Middle frontal gyrus (tissue), 1 donor: Measurements from ENCODE around the gene KRTAP13-1.

Experiments used
- DNase-seq: peaks from one replicate; pipeline ENCODE4 v3.0.0-alpha.2; 2015; ENCODE audit warnings: low spot score; ENCODE audit errors: extremely low spot score

Gene KRTAP13-1, protein sequence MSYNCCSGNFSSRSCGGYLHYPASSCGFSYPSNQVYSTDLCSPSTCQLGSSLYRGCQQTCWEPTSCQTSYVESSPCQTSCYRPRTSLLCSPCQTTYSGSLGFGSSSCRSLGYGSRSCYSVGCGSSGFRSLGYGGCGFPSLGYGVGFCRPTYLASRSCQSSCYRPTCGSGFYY

GRCh38 chr21:30395731-30396130, at the start of gene KRTAP13-1:
Gene KRTAP13-1, plus strand, starts transcription at chr21:30396031. Its CDS starts 56 bp downstream, at chr21:30396087.
- no peak for DNase-seq

GRCh38 chr21:30348506-30348905, 47.3 kb upstream of the KRTAP13-1 start, which contains the start of gene KRTAP23-1:
Gene KRTAP23-1, minus strand, starts transcription at chr21:30348606. Its CDS starts 0 bp downstream, at chr21:30348606.
- DNase-seq = no peak

GRCh38 chr21:30349572-30349971, 46.3 kb upstream of the KRTAP13-1 start:
- DNase-seq = no peak

DNA sequence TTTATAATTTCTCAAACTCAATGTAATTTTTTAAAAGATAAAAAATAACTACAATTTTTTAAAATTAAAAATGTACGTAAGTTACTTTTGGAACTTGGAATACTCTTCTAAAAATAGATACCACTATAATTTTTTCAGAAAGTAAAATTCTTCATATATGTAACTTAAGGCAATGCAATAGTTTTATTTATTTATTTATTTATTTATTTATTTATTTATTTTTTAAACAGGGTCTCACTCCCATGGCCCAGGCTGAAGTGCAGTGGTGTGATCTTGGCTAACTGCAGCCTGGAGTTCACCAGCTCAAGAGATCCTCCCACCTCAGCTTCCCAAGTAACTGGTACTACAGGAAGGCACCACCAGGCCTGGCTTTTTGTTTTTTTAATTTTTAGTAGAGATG, 44.3 kb upstream of the KRTAP13-1 start:
- DNase-seq = no peak

GRCh38 chr21:30354308-30355005, 41.4 kb upstream of the KRTAP13-1 start:
- no peak for DNase-seq

- DNase-seq = no peak
Measured at GRCh38 chr21:30355906-30356305, 39.9 kb upstream of the KRTAP13-1 start.

DNA sequence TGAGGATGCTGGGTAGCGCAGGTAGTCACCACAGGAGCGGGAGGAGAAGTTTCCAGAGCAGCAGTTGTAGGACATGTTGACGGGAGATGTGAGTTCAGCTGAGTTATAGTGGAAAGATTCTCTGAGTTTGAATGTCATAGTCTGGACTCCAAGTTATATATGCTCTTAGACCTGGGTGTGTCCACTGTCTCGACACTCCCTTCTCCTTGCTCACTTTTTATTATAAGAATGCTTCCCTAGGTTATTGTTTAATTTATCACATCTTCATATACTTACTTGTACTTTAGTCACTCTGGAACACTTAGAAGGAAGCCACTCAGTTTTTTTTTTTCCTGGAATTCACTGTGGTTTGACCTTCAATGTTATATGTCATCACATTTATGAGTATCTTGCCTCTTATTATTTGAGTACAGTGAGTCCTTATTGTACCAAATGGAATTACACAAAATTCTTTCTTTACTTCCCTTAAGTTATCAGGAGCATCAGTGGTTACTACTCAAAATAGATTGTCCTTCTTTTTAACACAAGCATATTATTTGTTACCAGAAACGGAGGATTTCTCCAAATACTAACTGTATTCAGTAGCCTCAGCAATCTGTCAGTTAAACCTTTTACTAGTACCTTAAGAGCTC, 23.6 kb upstream of the KRTAP13-1 start, which contains the start of gene KRTAP13-2:
Gene KRTAP13-2, minus strand, starts transcription at position 133 of the 632 bp plus-strand sequence. Its CDS starts 58 bp downstream, at position 75.
- DNase-seq = no peak

DNA sequence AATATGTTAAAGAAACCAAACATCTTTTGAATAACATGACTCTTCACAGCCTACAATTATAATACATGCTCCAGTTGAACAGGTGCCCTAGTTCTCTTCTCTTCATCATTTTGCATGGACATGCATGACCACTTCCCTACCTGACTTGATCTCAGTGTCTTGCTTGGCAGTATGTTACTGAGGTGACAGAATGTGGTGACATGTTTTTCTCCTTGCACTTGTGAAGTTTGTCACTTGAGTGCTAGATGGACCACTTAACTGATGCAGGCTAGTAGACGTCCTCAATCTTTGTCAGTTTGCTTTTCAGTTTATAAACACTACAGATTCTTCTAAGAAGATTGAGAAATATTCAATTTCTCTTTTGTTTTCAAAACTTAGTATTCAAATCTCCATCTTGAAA, 13.6 kb upstream of the KRTAP13-1 start:
- DNase-seq = no peak

DNA sequence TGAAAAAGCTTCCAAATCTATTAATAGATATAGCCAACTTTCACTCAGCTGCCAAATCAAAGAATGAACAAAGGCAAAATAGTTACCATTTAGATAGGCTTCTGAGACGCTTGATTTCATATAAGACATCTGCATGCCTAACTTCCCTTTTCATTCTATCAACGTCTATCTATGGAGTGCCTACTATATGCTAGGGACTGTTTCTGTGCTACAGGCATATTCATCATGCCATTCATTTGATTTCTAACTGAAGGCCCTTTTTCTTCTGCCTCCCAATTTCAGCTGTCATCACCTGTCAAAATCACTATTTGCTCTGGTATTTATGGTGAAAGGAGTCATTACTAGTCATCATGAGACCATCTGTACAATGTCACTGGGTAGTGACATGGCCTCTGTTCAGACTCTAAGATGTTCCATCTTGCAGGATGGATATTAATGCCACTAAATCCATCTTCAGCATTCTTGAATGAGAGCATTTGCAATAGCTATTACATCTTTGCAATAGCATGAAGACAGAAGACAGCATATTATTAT, 4.3 kb upstream of the KRTAP13-1 start:
- no peak for DNase-seq

DNA sequence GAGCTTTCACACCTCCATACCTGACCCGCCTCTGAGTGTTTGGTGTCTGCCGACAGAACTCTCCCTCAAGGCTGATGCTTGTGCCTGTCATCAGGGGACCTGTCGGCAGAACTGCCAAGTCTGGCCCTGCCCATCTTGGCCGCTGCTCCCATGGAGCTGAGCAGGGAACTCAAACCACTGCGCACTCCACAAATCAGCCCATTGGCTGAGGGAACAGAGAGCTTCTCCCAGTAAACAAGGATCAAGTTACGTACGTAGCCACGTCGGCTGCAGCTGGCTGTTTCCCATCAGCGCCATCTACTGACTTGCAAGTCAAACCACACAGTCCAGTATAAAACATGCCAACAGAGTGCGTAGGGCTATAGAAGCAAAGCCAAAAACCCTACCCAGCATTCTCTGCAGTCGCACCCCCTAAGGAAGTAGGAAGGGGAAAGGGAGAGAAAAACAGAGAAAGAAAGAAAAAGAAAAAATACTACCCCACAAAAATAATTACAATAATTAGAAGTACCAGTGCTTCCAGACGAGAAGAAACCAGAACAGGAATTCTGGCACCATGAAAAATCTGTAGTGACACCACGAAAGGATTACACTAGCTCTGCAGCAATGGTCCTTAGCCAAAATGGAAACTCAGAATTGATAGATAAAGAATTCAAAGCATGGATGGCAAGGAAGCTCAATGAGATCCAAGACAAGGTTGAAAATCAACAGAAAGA, 13.1 kb downstream of the KRTAP13-1 start:
- DNase-seq = no peak

DNA sequence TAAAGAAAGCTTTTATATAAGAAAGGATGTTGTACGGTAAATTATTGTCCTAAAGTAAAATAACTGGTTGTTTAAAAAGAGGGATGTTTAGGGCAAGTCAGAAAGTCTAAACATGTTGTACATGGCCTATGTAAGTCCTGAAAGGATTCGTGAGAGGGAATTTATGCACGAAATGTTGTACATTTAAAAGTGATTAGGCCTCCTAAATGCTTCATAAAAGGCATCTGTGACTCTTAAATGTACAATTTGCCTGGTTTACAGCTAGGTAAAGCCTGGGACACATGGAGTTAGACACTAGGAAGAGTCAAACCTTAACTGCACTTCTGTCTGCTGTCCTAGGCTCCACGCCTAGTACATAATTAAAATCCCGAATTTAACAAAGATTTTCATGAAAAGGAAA, 20.2 kb downstream of the KRTAP13-1 start:
- no peak for DNase-seq

GRCh38 chr21:30425826-30426225, 30.0 kb downstream of the KRTAP13-1 start, which contains the start of gene KRTAP13-3:
Gene KRTAP13-3, minus strand, starts transcription at chr21:30425926. Its CDS starts 14 bp downstream, at chr21:30425912.
- no peak for DNase-seq

- DNase-seq = no peak
Measured at GRCh38 chr21:30426731-30427130, 30.9 kb downstream of the KRTAP13-1 start.

DNA sequence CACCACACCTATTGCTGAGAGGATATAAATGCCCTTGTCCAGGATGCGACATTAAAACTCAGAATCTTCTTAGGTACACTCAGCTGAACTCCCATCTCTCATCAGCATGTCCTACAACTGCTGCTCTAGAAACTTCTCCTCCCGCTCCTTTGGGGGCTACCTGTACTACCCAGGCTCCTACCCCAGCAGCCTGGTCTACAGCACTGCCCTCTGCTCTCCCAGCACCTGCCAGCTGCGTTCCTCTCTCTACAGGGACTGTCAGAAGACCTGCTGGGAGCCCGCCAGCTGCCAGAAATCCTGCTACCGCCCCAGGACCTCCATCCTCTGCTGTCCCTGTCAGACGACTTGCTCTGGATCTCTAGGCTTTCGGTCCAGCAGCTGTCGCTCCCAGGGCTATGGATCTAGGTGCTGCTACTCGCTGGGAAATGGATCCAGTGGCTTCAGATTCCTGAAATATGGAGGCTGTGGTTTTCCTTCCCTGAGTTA, 34.4 kb downstream of the KRTAP13-1 start, which contains the start of gene KRTAP13-4:
Gene KRTAP13-4, plus strand, starts transcription at position 51 of the 486 bp plus-strand sequence. Its CDS starts 56 bp downstream, at position 107.
- DNase-seq = no peak

- no peak for DNase-seq
Measured at GRCh38 chr21:30434033-30434631, 38.3 kb downstream of the KRTAP13-1 start.

GRCh38 chr21:30437010-30437565, 41.3 kb downstream of the KRTAP13-1 start:
- DNase-seq = no peak

DNA sequence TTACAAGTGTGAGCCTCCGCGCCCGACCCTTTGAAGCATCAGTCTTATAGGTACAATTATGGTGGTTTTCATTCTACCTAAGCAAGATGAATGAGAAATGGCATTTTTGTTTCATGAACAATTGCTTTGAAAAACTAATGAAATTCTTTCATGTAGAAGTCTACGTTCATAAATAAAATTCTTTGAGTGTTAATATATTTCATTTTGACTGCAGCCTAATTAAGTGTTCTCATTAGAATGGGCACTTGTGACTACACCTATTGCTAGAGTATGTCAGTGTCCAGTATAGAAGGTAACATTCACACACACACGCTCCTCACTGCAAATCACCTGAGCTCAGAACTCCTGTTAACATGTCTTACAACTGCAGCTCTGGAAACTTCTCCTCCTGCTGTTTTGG, 44.1 kb downstream of the KRTAP13-1 start, which contains the start of gene KRTAP15-1:
Gene KRTAP15-1, plus strand, starts transcription at position 301 of the 400 bp plus-strand sequence. Its CDS starts 53 bp downstream, at position 354.
- DNase-seq = no peak

GRCh38 chr21:30443226-30443625, 47.4 kb downstream of the KRTAP13-1 start:
- DNase-seq = no peak

DNA sequence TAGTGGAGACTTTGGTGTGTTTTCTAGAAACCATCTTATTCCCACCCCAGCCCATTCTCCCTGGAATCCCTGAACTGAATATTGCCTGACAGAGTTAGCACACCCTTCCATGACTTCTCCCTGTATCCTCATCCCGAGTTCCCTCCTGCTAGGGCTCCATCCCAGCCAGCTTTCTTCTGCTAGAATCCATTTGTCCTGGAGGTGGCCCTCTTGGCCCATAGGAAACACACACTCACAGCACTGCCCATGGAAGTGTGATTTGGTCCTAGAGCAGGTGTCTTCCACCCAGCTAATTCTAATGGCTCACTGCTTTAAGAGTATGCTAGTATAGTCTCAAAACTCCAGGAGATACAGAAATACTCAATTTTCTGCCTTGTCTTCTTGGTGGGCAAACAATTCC, 48.4 kb downstream of the KRTAP13-1 start:
- DNase-seq = no peak
